HG02623 (cell line): ENCODE results near the gene KCTD19.

Experiments
- ATAC-seq: cut with Tn5 transposase; IDR thresholded peaks from one replicate; pipeline ENCODE4 v1.9.1; 2021; ENCODE audit warnings: moderate library complexity; ENCODE audit not compliant: unreplicated experiment

Gene KCTD19

GRCh38 chr16:67260426-67261063 is 66.0 kb downstream of the KCTD19 start:
- no peak for ATAC-seq

GRCh38 chr16:67259705-67260104 is 66.8 kb downstream of the KCTD19 start:
- ATAC-seq = no peak

- no peak for ATAC-seq
These were observed 68.2 kb downstream of the KCTD19 start for GRCh38 chr16:67258161-67258835.

GRCh38 chr16:67257486-67258160 is 68.9 kb downstream of the KCTD19 start:
- no peak for ATAC-seq

GRCh38 chr16:67256701-67257230 is 69.8 kb downstream of the KCTD19 start:
- ATAC-seq = no peak

- no peak for ATAC-seq
These were observed 70.9 kb downstream of the KCTD19 start for GRCh38 chr16:67255553-67256221.

GRCh38 chr16:67254801-67255552 is 71.6 kb downstream of the KCTD19 start:
- ATAC-seq = no peak

GRCh38 chr16:67252609-67253497 is 73.7 kb downstream of the KCTD19 start:
- ATAC-seq = no peak

GRCh38 chr16:67250045-67250327 is 76.6 kb downstream of the KCTD19 start:
- no peak for ATAC-seq

- ATAC-seq = no peak
These were observed 77.1 kb downstream of the KCTD19 start for GRCh38 chr16:67249178-67250044.

- ATAC-seq = no peak
These were observed 78.0 kb downstream of the KCTD19 start, which contains the start of gene SLC9A5 for GRCh38 chr16:67248401-67249177. Gene SLC9A5 (plus strand): TSS chr16:67248979. CDS start chr16:67249015, 36 bp downstream.

- ATAC-seq = no peak
These were observed 78.5 kb downstream of the KCTD19 start for GRCh38 chr16:67248073-67248400.

- ATAC-seq = peak; percentile 38
These were observed 79.1 kb downstream of the KCTD19 start, which contains the start of gene FHOD1 for GRCh38 chr16:67247192-67248072. Gene FHOD1 (minus strand): TSS chr16:67247481. CDS start chr16:67247410, 71 bp downstream.

- ATAC-seq = no peak
These were observed 79.8 kb downstream of the KCTD19 start for GRCh38 chr16:67246756-67247191.

- no peak for ATAC-seq
These were observed 80.3 kb downstream of the KCTD19 start for GRCh38 chr16:67246081-67246755.

GRCh38 chr16:67245674-67246080 is 80.9 kb downstream of the KCTD19 start:
- no peak for ATAC-seq
